Spleen (tissue), 11 donors: Measurements from ENCODE around the gene SGTA. TPM values are rescaled to one million over a fixed set of nuclear protein-coding genes. Genes with fewer than 3 reads are reported as not detected.

Experiments
- DNase-seq: peaks from one replicate; pipeline ENCODE4 v3.0.0-alpha.2; 2020
- H3K27ac ChIP-seq, 8 donors: fragments of 200-600 bp; sonication (generic) in 7 of 8; 1 replicate in 4 of 8; 2 replicates in 4 of 8; pipeline versions ENCODE4 v1.5.0 to v1.8.0; 2016 to 2021; ENCODE audit warnings: inconsistent platforms in 4 of 8, mild to moderate bottlenecking in 4 of 8, moderate library complexity in 1 of 8
- H3K27me3 ChIP-seq, 7 donors: fragments of 200-600 bp; sonication (generic) in 6 of 7; replicated peaks in 1 of 7; 1 replicate in 4 of 7; 2 replicates in 3 of 7; pipeline versions ENCODE4 v1.5.0 to v1.8.0; 2016 to 2021; ENCODE audit warnings: inconsistent platforms in 3 of 7, mild to moderate bottlenecking in 1 of 7
- H3K36me3 ChIP-seq, 6 donors: fragments of 200-600 bp; sonication (generic) in 5 of 6; 1 replicate in 4 of 6; 2 replicates in 2 of 6; pipeline versions ENCODE4 v1.5.0 to v1.8.0; 2016 to 2021; ENCODE audit warnings: inconsistent platforms in 2 of 6
- H3K4me1 ChIP-seq, 6 donors: fragments of 200-600 bp; sonication (generic) in 5 of 6; 1 replicate in 3 of 6; 2 replicates in 3 of 6; pipeline versions ENCODE4 v1.5.0 to v1.8.0; 2016 to 2021; ENCODE audit warnings: inconsistent platforms in 3 of 6
- H3K4me3 ChIP-seq, 8 donors: fragments of 200-600 bp; sonication (generic) in 7 of 8; 1 replicate in 4 of 8; 2 replicates in 4 of 8; pipeline versions ENCODE4 v1.5.0 to v1.8.0; 2016 to 2021; ENCODE audit warnings: inconsistent platforms in 4 of 8, mild to moderate bottlenecking in 4 of 8, moderate library complexity in 2 of 8
- H3K9me3 ChIP-seq, 8 donors: fragments of 200-600 bp; sonication (generic) in 7 of 8; 1 replicate in 4 of 8; 2 replicates in 4 of 8; pipeline versions ENCODE4 v1.5.0 to v1.8.0; 2016 to 2021; ENCODE audit warnings: inconsistent platforms in 4 of 8
- CTCF ChIP-seq, 11 experiments: fragments of 200-600 bp in 7 of 11; fragments of 450-650 bp in 4 of 11; sonication (generic) in 4 of 11; IDR thresholded peaks in 8 of 11; conservative IDR thresholded peaks in 3 of 11; 1 replicate in 7 of 11; 2 replicates in 4 of 11; pipeline versions ENCODE4 v1.4.0 to v1.8.0; 2016 to 2021; ENCODE audit warnings: antibody characterized with exemption in 11 of 11, inconsistent platforms in 4 of 11, mild to moderate bottlenecking in 1 of 11
- POLR2A ChIP-seq, 3 donors: fragments of 450-650 bp; IDR thresholded peaks; one replicate each; pipeline ENCODE4 v1.5.1; 2017; ENCODE audit warnings: antibody characterized with exemption in 3 of 3, mild to moderate bottlenecking in 1 of 3
- POLR2AphosphoS5 ChIP-seq, 3 donors: sonication (generic); formaldehyde crosslinking; IDR thresholded peaks; one replicate each; pipeline ENCODE4 v1.5.1; 2017; ENCODE audit warnings: antibody characterized with exemption in 3 of 3
- WGBS, 5 donors: extraction: QIAGEN DNeasy Blood & Tissue Kit in 3 of 5; methylation state at CpG; one replicate each; pipeline versions ENCODE4 v1.1.5 to v1.1.7; 2013 to 2018; 5-methylcytosine and 5-hydroxymethylcytosine counted together
- intact Hi-C: fragments of 100-400 bp; cut with DNase I; formaldehyde crosslinking; loops from one replicate; pipeline ENCODE4 v1.15.0; 2023; ENCODE audit warnings: low total_unique reads
- polyA plus RNA-seq, 3 donors: library from polyadenylated mRNA; stranded (reverse); fragments of 200-250 nt; gene quantifications; one replicate each; pipeline ENCODE4 v1.2.1, GENCODE V29; 2013
- total RNA-seq, 7 donors: library from RNA; depleted of rRNA in 3 of 7; stranded (reverse); fragments of >200 nt in 3 of 7; fragmentation: NEBNext Ultra II Directional in 4 of 7; extraction: Animal tissue kit (Norgen Biotek cat#: 25700) in 4 of 7; gene quantifications; one replicate each; pipeline versions ENCODE4 v1.1.0 to v1.2.1, GENCODE V29; 2016 to 2021
- donor health status: healthy with polysubstance abuse.
- donor health status: DM: no; HTN: no; CAD: no; lungs with moderate emphysema.
- donor health status: DM: no; HTN: no; CAD: no.
- donor health status: Bipolar disorder and iron deficiency.
- donor health status: healthy.
- donor health status: DM: no; HTN: no; CAD: no.
- donor health status: DM: yes; HTN: yes; CAD: no.

SGTA gene
- total and polyA plus RNA-seq, 10 donors: 36.5 to 63.0 (median 45.2) TPM

GRCh38 chr19:2779121-2779740, 3.8 kb downstream of the SGTA start:
- Histone ChIP-seq H3K36me3 (peaks cover 0 to 34% (median 0%) of the 10 kb centered on the region in 6 donors), H3K9me3 (no peaks in the 10 kb centered on the region), H3K27ac (peak overlapping the region in 3 of 8 donors; percentile 28 to 38 (median 30)), H3K4me1 (peaks cover 46 to 87% (median 73%) of the 10 kb centered on the region in 6 donors), H3K4me3 (no peak overlapping the region), H3K27me3 (no peaks in the 10 kb centered on the region)
- DNase-seq: no peak
- TF ChIP-seq CTCF (IDR thresholded peaks at IDR 0.05 in 8 of 11, conservative IDR thresholded peaks at IDR 0.05 in 3 of 11) (no peak), POLR2AphosphoS5 (IDR thresholded peaks at IDR 0.05) (no peak), POLR2A (IDR thresholded peaks at IDR 0.05) (no peak)
- WGBS, 5 donors: 76 to 88% (median 86%) methylated on average over 14 of the region's 14 CpGs
- intact Hi-C loops: no loop called here

GRCh38 chr19:2777952-2778683, 5.0 kb downstream of the SGTA start:
- H3K27me3 ChIP-seq: no peaks in the 10 kb centered on the region
- TF ChIP-seq POLR2AphosphoS5 (IDR thresholded peaks at IDR 0.05) (no peak), CTCF (IDR thresholded peaks at IDR 0.05 in 8 of 11, conservative IDR thresholded peaks at IDR 0.05 in 3 of 11) (no peak), POLR2A (IDR thresholded peaks at IDR 0.05) (no peak)
- intact Hi-C loops: no loop called here
- H3K36me3 ChIP-seq: peaks cover 0 to 34% (median 0%) of the 10 kb centered on the region in 6 donors
- no peak for DNase-seq
- no peaks in the 10 kb centered on the region for H3K9me3 ChIP-seq
- peaks cover 42 to 81% (median 67%) of the 10 kb centered on the region in 6 donors for H3K4me1 ChIP-seq
- 84 to 96% (median 93%) methylated on average over 19 of the region's 19 CpGs for WGBS, 5 donors
- peak overlapping the region in 3 of 8 donors; percentile 28 to 38 (median 30) for H3K27ac ChIP-seq
- H3K4me3 ChIP-seq: no peak overlapping the region

- peak in 2 of 3 donors; percentile 24 to 53 for TF ChIP-seq POLR2AphosphoS5 (IDR thresholded peaks at IDR 0.05)
- TF ChIP-seq POLR2A (IDR thresholded peaks at IDR 0.05): no peak
- TF ChIP-seq CTCF (IDR thresholded peaks at IDR 0.05 in 8 of 11, conservative IDR thresholded peaks at IDR 0.05 in 3 of 11): no peak
- DNase-seq: peak; percentile 88
- Histone ChIP-seq H3K9me3 (no peaks in the 10 kb centered on the region), H3K36me3 (peaks cover 0 to 50% (median 0%) of the 10 kb centered on the region in 6 donors), H3K27ac (peak overlapping the region; percentile 86 to 94 (median 88)), H3K4me1 (peaks cover 24 to 79% (median 65%) of the 10 kb centered on the region in 6 donors), H3K4me3 (peak overlapping the region in 4 of 8 donors; percentile 13 to 53 (median 26)), H3K27me3 (no peaks in the 10 kb centered on the region)
- intact Hi-C loops: no loop called here
- WGBS, 5 donors: 41 to 46% (median 42%) methylated on average over 28 to 29 of the region's 29 CpGs
These were observed 7.3 kb downstream of the SGTA start for GRCh38 chr19:2775556-2776430.
